ENCODE data around the gene SFRP5. TPM values are rescaled to one million over a fixed set of nuclear protein-coding genes. Genes with fewer than 3 reads are reported as not detected.
A peak's percentile ranks its signal among the peaks of the same experiment; 100 is the strongest.

SFRP5 gene
- total RNA-seq, 1 donor from 2014 or later: not detected

- H3K4me3 Mint-ChIP-seq: no peak overlapping the region
- peaks cover 18% of the 10 kb centered on the region for H3K9me3 Mint-ChIP-seq
- peaks cover 13% of the 10 kb centered on the region for H3K27me3 Mint-ChIP-seq (ENCODE audit: insufficient read depth)
- intact Hi-C loops (cut with micrococcal nuclease): no loop called here
- DNase-seq (ENCODE audit: low spot score): no peak
- peaks cover 15% of the 10 kb centered on the region for H3K4me1 Mint-ChIP-seq (ENCODE audit: low read depth)
- H3K27ac Mint-ChIP-seq: no peak overlapping the region
- peaks cover 6% of the 10 kb centered on the region for H3K36me3 Mint-ChIP-seq (ENCODE audit: low read depth)
These were observed 28.7 kb upstream of the SFRP5 start for GRCh38 chr10:97800474-97800873.

GRCh38 chr10:97798958-97799610 is 27.3 kb upstream of the SFRP5 start:
- H3K27ac Mint-ChIP-seq: no peak overlapping the region
- H3K36me3 Mint-ChIP-seq (ENCODE audit: low read depth): peaks cover 6% of the 10 kb centered on the region
- peaks cover 13% of the 10 kb centered on the region for H3K27me3 Mint-ChIP-seq (ENCODE audit: insufficient read depth)
- intact Hi-C loops (cut with micrococcal nuclease): loop anchor here (10.0 kb wide), 1 partner anchor 246 kb away; no protein-coding TSS in a partner anchor
- no peak for DNase-seq (ENCODE audit: low spot score)
- H3K4me3 Mint-ChIP-seq: no peak overlapping the region
- peaks cover 15% of the 10 kb centered on the region for H3K4me1 Mint-ChIP-seq (ENCODE audit: low read depth)
- peaks cover 18% of the 10 kb centered on the region for H3K9me3 Mint-ChIP-seq

- H3K9me3 Mint-ChIP-seq: peaks cover 18% of the 10 kb centered on the region
- peak overlapping the region; percentile 69 for H3K4me3 Mint-ChIP-seq
- DNase-seq (ENCODE audit: low spot score): peak; percentile 47
- H3K4me1 Mint-ChIP-seq (ENCODE audit: low read depth): peaks cover 21% of the 10 kb centered on the region
- H3K27ac Mint-ChIP-seq: peak overlapping the region; percentile 62
- intact Hi-C loops (cut with micrococcal nuclease): loop anchor here (2.0 to 10.0 kb wide), 2 partner anchors 52 to 248 kb away; partner anchors contain the start of gene GOLGA7B
- peaks cover 3% of the 10 kb centered on the region for H3K27me3 Mint-ChIP-seq (ENCODE audit: insufficient read depth)
- peaks cover 6% of the 10 kb centered on the region for H3K36me3 Mint-ChIP-seq (ENCODE audit: low read depth)
These were observed 24.9 kb upstream of the SFRP5 start for GRCh38 chr10:97796651-97797050.

- H3K27me3 Mint-ChIP-seq (ENCODE audit: insufficient read depth): peaks cover 5% of the 10 kb centered on the region
- peaks cover 21% of the 10 kb centered on the region for H3K4me1 Mint-ChIP-seq (ENCODE audit: low read depth)
- no peak overlapping the region for H3K4me3 Mint-ChIP-seq
- peaks cover 6% of the 10 kb centered on the region for H3K36me3 Mint-ChIP-seq (ENCODE audit: low read depth)
- no peak for DNase-seq (ENCODE audit: low spot score)
- no peak overlapping the region for H3K27ac Mint-ChIP-seq
- peaks cover 18% of the 10 kb centered on the region for H3K9me3 Mint-ChIP-seq
- intact Hi-C loops (cut with micrococcal nuclease): loop anchor here (2.0 to 10.0 kb wide), 2 partner anchors 53 to 249 kb away; partner anchors contain the start of gene GOLGA7B
These were observed 24.1 kb upstream of the SFRP5 start for GRCh38 chr10:97795886-97796285.

- no peak overlapping the region for H3K27ac Mint-ChIP-seq
- intact Hi-C loops (cut with micrococcal nuclease): loop anchor here (1.0 to 10.0 kb wide), 2 partner anchors 77 to 253 kb away; no protein-coding TSS in a partner anchor
- no peak overlapping the region for H3K4me3 Mint-ChIP-seq
- DNase-seq (ENCODE audit: low spot score): peak; percentile 56
- peaks cover 21% of the 10 kb centered on the region for H3K4me1 Mint-ChIP-seq (ENCODE audit: low read depth)
- H3K27me3 Mint-ChIP-seq (ENCODE audit: insufficient read depth): peaks cover 9% of the 10 kb centered on the region
- H3K9me3 Mint-ChIP-seq: no peaks in the 10 kb centered on the region
- peaks cover 2% of the 10 kb centered on the region for H3K36me3 Mint-ChIP-seq (ENCODE audit: low read depth)
These were observed 20.3 kb upstream of the SFRP5 start for GRCh38 chr10:97791824-97792721.

GRCh38 chr10:97789770-97790397 is 18.1 kb upstream of the SFRP5 start:
- intact Hi-C loops (cut with micrococcal nuclease): loop anchor here (10.0 kb wide), 1 partner anchor 255 kb away; no protein-coding TSS in a partner anchor
- no peaks in the 10 kb centered on the region for H3K9me3 Mint-ChIP-seq

GRCh38 chr10:97788552-97789442 is 17.0 kb upstream of the SFRP5 start:
- H3K27ac Mint-ChIP-seq: no peak overlapping the region
- H3K4me3 Mint-ChIP-seq: no peak overlapping the region
- DNase-seq (ENCODE audit: low spot score): no peak
- intact Hi-C loops (cut with micrococcal nuclease): no loop called here
- H3K27me3 Mint-ChIP-seq (ENCODE audit: insufficient read depth): peaks cover 9% of the 10 kb centered on the region
- no peaks in the 10 kb centered on the region for H3K9me3 Mint-ChIP-seq
- no peaks in the 10 kb centered on the region for H3K36me3 Mint-ChIP-seq (ENCODE audit: low read depth)
- H3K4me1 Mint-ChIP-seq (ENCODE audit: low read depth): peaks cover 7% of the 10 kb centered on the region

More at GRCh38 chr10:97789770-97790397, 18.1 kb upstream of the SFRP5 start:
- peaks cover 7% of the 10 kb centered on the region for H3K4me1 Mint-ChIP-seq (ENCODE audit: low read depth)
- no peak overlapping the region for H3K27ac Mint-ChIP-seq
- H3K27me3 Mint-ChIP-seq (ENCODE audit: insufficient read depth): peaks cover 9% of the 10 kb centered on the region
- DNase-seq (ENCODE audit: low spot score): no peak
- H3K36me3 Mint-ChIP-seq (ENCODE audit: low read depth): no peaks in the 10 kb centered on the region
- no peak overlapping the region for H3K4me3 Mint-ChIP-seq

GRCh38 chr10:97785731-97786130 is 13.9 kb upstream of the SFRP5 start:
- H3K27me3 Mint-ChIP-seq (ENCODE audit: insufficient read depth): peaks cover 7% of the 10 kb centered on the region
- H3K4me3 Mint-ChIP-seq: no peak overlapping the region
- no peaks in the 10 kb centered on the region for H3K36me3 Mint-ChIP-seq (ENCODE audit: low read depth)
- H3K27ac Mint-ChIP-seq: no peak overlapping the region
- no peak for DNase-seq (ENCODE audit: low spot score)
- H3K4me1 Mint-ChIP-seq (ENCODE audit: low read depth): peaks cover 8% of the 10 kb centered on the region
- intact Hi-C loops (cut with micrococcal nuclease): no loop called here
- H3K9me3 Mint-ChIP-seq: no peaks in the 10 kb centered on the region

- Mint-ChIP-seq H3K27me3 (ENCODE audit: insufficient read depth) (peaks cover 7% of the 10 kb centered on the region), H3K4me3 (no peak overlapping the region), H3K9me3 (no peaks in the 10 kb centered on the region), H3K4me1 (ENCODE audit: low read depth) (peaks cover 8% of the 10 kb centered on the region), H3K27ac (no peak overlapping the region), H3K36me3 (ENCODE audit: low read depth) (no peaks in the 10 kb centered on the region)
- no peak for DNase-seq (ENCODE audit: low spot score)
- intact Hi-C loops (cut with micrococcal nuclease): no loop called here
These were observed 13.4 kb upstream of the SFRP5 start for GRCh38 chr10:97785231-97785630.

GRCh38 chr10:97784200-97784810 is 12.5 kb upstream of the SFRP5 start:
- H3K4me3 Mint-ChIP-seq: no peak overlapping the region
- no peaks in the 10 kb centered on the region for H3K9me3 Mint-ChIP-seq
- no peaks in the 10 kb centered on the region for H3K36me3 Mint-ChIP-seq (ENCODE audit: low read depth)
- H3K27ac Mint-ChIP-seq: no peak overlapping the region
- H3K4me1 Mint-ChIP-seq (ENCODE audit: low read depth): peaks cover 8% of the 10 kb centered on the region
- intact Hi-C loops (cut with micrococcal nuclease): no loop called here
- no peak for DNase-seq (ENCODE audit: low spot score)
- H3K27me3 Mint-ChIP-seq (ENCODE audit: insufficient read depth): peaks cover 5% of the 10 kb centered on the region

GRCh38 chr10:97782455-97783228 is 10.8 kb upstream of the SFRP5 start:
- H3K27me3 Mint-ChIP-seq (ENCODE audit: insufficient read depth): peaks cover 4% of the 10 kb centered on the region
- H3K27ac Mint-ChIP-seq: no peak overlapping the region
- peaks cover 8% of the 10 kb centered on the region for H3K4me1 Mint-ChIP-seq (ENCODE audit: low read depth)
- H3K36me3 Mint-ChIP-seq (ENCODE audit: low read depth): no peaks in the 10 kb centered on the region
- intact Hi-C loops (cut with micrococcal nuclease): no loop called here
- no peak for DNase-seq (ENCODE audit: low spot score)
- H3K4me3 Mint-ChIP-seq: no peak overlapping the region
- H3K9me3 Mint-ChIP-seq: no peaks in the 10 kb centered on the region
